ENCODE data around the gene RBM47.
"Not testable (repeated sequence)": the region's sequence is repeated elsewhere in the genome, so short reads cannot be mapped to it uniquely, and the experiment has no call there.

The RBM47 gene

GRCh38 chr4:40524366-40525041, 105.2 kb downstream of the RBM47 start:
- DNase-seq, result no peak

GRCh38 chr4:40523581-40523980, 106.1 kb downstream of the RBM47 start:
- DNase-seq, result no peak

- DNase-seq, result no peak
Measured at GRCh38 chr4:40521957-40522356, 107.7 kb downstream of the RBM47 start.

- DNase-seq, result no peak
Measured at GRCh38 chr4:40520533-40520932, 109.1 kb downstream of the RBM47 start.

GRCh38 chr4:40517081-40517480, 112.6 kb downstream of the RBM47 start:
- DNase-seq, result not testable (repeated sequence)

GRCh38 chr4:40516651-40517050, 113.0 kb downstream of the RBM47 start:
- no peak for DNase-seq

GRCh38 chr4:40515398-40516293, 114.0 kb downstream of the RBM47 start:
- peak; percentile 16 for DNase-seq

- no peak for DNase-seq
Measured at GRCh38 chr4:40515037-40515397, 114.6 kb downstream of the RBM47 start.

GRCh38 chr4:40514497-40514951, 115.1 kb downstream of the RBM47 start:
- DNase-seq, result no peak

GRCh38 chr4:40511036-40511614, 118.5 kb downstream of the RBM47 start:
- no peak for DNase-seq

GRCh38 chr4:40507977-40508376, 121.7 kb downstream of the RBM47 start:
- no peak for DNase-seq

- DNase-seq, result no peak
Measured at GRCh38 chr4:40506492-40506891, 123.2 kb downstream of the RBM47 start.

- no peak for DNase-seq
Measured at GRCh38 chr4:40506066-40506465, 123.6 kb downstream of the RBM47 start.

GRCh38 chr4:40502934-40503333, 126.7 kb downstream of the RBM47 start:
- DNase-seq, result no peak

GRCh38 chr4:40502220-40502619, 127.4 kb downstream of the RBM47 start:
- DNase-seq, result no peak

GRCh38 chr4:40500781-40501180, 128.9 kb downstream of the RBM47 start:
- no peak for DNase-seq

GRCh38 chr4:40493160-40493559, 136.5 kb downstream of the RBM47 start:
- DNase-seq, result no peak

GRCh38 chr4:40492691-40493090, 137.0 kb downstream of the RBM47 start:
- no peak for DNase-seq

GRCh38 chr4:40490481-40490880, 139.2 kb downstream of the RBM47 start:
- no peak for DNase-seq

- DNase-seq, result no peak
Measured at GRCh38 chr4:40489961-40490360, 139.7 kb downstream of the RBM47 start.

- DNase-seq, result no peak
Measured at GRCh38 chr4:40486534-40486933, 143.1 kb downstream of the RBM47 start.

GRCh38 chr4:40484346-40485090, 145.1 kb downstream of the RBM47 start:
- no peak for DNase-seq

GRCh38 chr4:40482985-40483647, 146.5 kb downstream of the RBM47 start:
- no peak for DNase-seq

Measured in activated naive CD4-positive, alpha-beta T cell treated with anti-CD3 and anti-CD28 coated beads, Interleukin-2, amount 50 U/mL, for 16 hours (primary cell).